Activated T-cell treated with anti-CD3 and anti-CD28 coated beads for 1 hour (primary cell): ENCODE results near the gene NECTIN1.
"Not testable (repeated sequence)": the region's sequence is repeated elsewhere in the genome, so short reads cannot be mapped to it uniquely, and the experiment has no call there.

Experiments
- DNase-seq: peaks from one replicate; pipeline ENCODE4 v3.0.0-alpha.2; 2020; ENCODE audit warnings: low read depth

The NECTIN1 gene

GRCh38 chr11:119616586-119617339 is 112.2 kb downstream of the NECTIN1 start:
- DNase-seq, result no peak

GRCh38 chr11:119615882-119616196 is 113.2 kb downstream of the NECTIN1 start:
- no peak for DNase-seq

GRCh38 chr11:119615003-119615881 is 113.8 kb downstream of the NECTIN1 start:
- no peak for DNase-seq

- DNase-seq, result no peak
These were observed 114.6 kb downstream of the NECTIN1 start for GRCh38 chr11:119614222-119615002.

- DNase-seq, result no peak
These were observed 116.2 kb downstream of the NECTIN1 start for GRCh38 chr11:119612814-119613213.

- DNase-seq, result no peak
These were observed 118.1 kb downstream of the NECTIN1 start for GRCh38 chr11:119610836-119611426.

GRCh38 chr11:119608781-119609180 is 120.2 kb downstream of the NECTIN1 start:
- no peak for DNase-seq

- no peak for DNase-seq
These were observed 120.8 kb downstream of the NECTIN1 start for GRCh38 chr11:119608201-119608600.

- no peak for DNase-seq
These were observed 121.3 kb downstream of the NECTIN1 start for GRCh38 chr11:119607726-119608125.

- DNase-seq, result no peak
These were observed 123.8 kb downstream of the NECTIN1 start for GRCh38 chr11:119605137-119605665.

GRCh38 chr11:119602745-119603373 is 126.1 kb downstream of the NECTIN1 start:
- no peak for DNase-seq

- DNase-seq, result no peak
These were observed 129.0 kb downstream of the NECTIN1 start for GRCh38 chr11:119599864-119600541.

GRCh38 chr11:119595941-119596340 is 133.1 kb downstream of the NECTIN1 start:
- DNase-seq, result not testable (repeated sequence)

GRCh38 chr11:119594639-119595249 is 134.3 kb downstream of the NECTIN1 start:
- DNase-seq, result no peak

GRCh38 chr11:119593346-119593745 is 135.7 kb downstream of the NECTIN1 start:
- DNase-seq, result no peak

GRCh38 chr11:119592642-119593041 is 136.4 kb downstream of the NECTIN1 start:
- no peak for DNase-seq

GRCh38 chr11:119591836-119592310 is 137.1 kb downstream of the NECTIN1 start:
- no peak for DNase-seq

- DNase-seq, result no peak
These were observed 138.2 kb downstream of the NECTIN1 start for GRCh38 chr11:119590651-119591351.

GRCh38 chr11:119589001-119589400 is 140.0 kb downstream of the NECTIN1 start:
- DNase-seq, result no peak
